Measurements from ENCODE around the gene CAPN15. TPM values are rescaled to one million over a fixed set of nuclear protein-coding genes. Genes with fewer than 3 reads are reported as not detected.

Gene CAPN15
- total RNA-seq, 1 experiment from 2014 or later = 76.4 TPM

DNA sequence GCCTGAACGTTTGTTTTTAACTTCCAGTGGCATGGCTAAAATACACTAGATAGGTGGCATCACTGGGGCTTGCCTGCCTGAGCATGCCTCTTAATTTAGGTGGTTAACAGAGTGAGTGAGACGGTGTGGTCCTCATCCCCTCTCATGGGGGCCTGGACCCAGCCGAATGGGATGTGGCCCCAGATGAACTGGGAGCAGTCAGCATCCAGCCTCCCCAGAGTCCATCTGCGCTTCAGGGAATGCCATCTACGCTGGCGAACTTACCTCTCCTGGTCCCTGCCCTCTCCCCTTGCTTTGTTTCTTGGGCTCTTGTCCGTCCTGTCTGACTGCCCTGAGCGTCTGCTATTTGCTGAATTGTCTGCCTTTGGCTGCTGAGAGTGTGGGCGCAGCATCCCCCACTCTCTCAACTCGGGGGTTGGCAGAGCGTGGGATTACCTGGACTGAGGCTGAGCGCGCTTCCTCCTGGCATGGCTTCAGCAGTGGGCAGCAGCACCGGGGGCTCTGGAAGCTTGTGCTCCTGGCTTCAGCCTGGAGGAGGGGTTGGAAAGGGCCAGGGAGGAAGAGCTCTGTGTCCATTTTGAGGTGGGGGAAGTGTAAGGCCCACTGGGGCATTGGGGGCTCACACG, 64.5 kb downstream of the CAPN15 start:
- Histone ChIP-seq H3K4me1 (ENCODE audit: insufficient read depth, low read length) (no peaks in the 10 kb centered on the region), H3K4ac (ENCODE audit: low read depth, low read length) (no peak overlapping the region), H3K23me2 (ENCODE audit: insufficient read length, low read depth, low read length, poor library complexity, severe bottlenecking) (peaks cover 5% of the 10 kb centered on the region), H3K23ac (ENCODE audit: insufficient read length, low read depth, low read length) (no peak overlapping the region), H3K27me3 (ENCODE audit: insufficient read depth, low read length) (no peaks in the 10 kb centered on the region; the same call in 1 of the 2 replicates), H4K20me1 (ENCODE audit: control insufficient read depth, insufficient read depth, insufficient read length) (no peaks in the 10 kb centered on the region), H3K9me3 (ENCODE audit: control insufficient read depth, low read depth, low read length) (no peaks in the 10 kb centered on the region), H2BK15ac (ENCODE audit: low read depth, low read length) (no peak overlapping the region), H4K5ac (ENCODE audit: insufficient read length, low read depth, low read length) (no peak overlapping the region), H3K9ac (ENCODE audit: extremely low read depth, insufficient read length, low read length) (no peak overlapping the region), H4K91ac (ENCODE audit: insufficient read length, low read depth, low read length) (no peak overlapping the region), H3K79me1 (ENCODE audit: insufficient read depth, low read depth, low read length, poor library complexity, severe bottlenecking) (peaks cover 3% of the 10 kb centered on the region), H2BK5ac (ENCODE audit: insufficient read length, low read length) (no peak overlapping the region), H3K27ac (ENCODE audit: insufficient read length, low read depth, low read length) (no peak overlapping the region), H2BK120ac (ENCODE audit: low read depth, low read length, poor library complexity, severe bottlenecking) (no peak overlapping the region), H3K56ac (ENCODE audit: insufficient read length, low read depth, low read length) (no peak overlapping the region), H4K8ac (replicated peaks; ENCODE audit: insufficient read length, low read depth, low read length) (no peak overlapping the region), H2BK20ac (ENCODE audit: low read depth, low read length, poor library complexity, severe bottlenecking) (no peak overlapping the region), H2AK5ac (ENCODE audit: insufficient read length, low read length) (no peak overlapping the region), H3K79me2 (ENCODE audit: insufficient read depth, low read length) (no peaks in the 10 kb centered on the region; the same call in 1 of the 2 replicates), H3K4me2 (ENCODE audit: insufficient read depth, insufficient read length, low read length) (no peak overlapping the region), H3K18ac (ENCODE audit: insufficient read length, low read depth, low read length) (no peak overlapping the region), H2AFZ (ENCODE audit: low read length) (no peak overlapping the region), H2BK12ac (ENCODE audit: insufficient read length, low read depth, low read length) (no peak overlapping the region), H3T11ph (ENCODE audit: low read length) (no peak overlapping the region), H3K14ac (ENCODE audit: insufficient read depth, low read length) (no peak overlapping the region)
- TF ChIP-seq, protein P1, sequence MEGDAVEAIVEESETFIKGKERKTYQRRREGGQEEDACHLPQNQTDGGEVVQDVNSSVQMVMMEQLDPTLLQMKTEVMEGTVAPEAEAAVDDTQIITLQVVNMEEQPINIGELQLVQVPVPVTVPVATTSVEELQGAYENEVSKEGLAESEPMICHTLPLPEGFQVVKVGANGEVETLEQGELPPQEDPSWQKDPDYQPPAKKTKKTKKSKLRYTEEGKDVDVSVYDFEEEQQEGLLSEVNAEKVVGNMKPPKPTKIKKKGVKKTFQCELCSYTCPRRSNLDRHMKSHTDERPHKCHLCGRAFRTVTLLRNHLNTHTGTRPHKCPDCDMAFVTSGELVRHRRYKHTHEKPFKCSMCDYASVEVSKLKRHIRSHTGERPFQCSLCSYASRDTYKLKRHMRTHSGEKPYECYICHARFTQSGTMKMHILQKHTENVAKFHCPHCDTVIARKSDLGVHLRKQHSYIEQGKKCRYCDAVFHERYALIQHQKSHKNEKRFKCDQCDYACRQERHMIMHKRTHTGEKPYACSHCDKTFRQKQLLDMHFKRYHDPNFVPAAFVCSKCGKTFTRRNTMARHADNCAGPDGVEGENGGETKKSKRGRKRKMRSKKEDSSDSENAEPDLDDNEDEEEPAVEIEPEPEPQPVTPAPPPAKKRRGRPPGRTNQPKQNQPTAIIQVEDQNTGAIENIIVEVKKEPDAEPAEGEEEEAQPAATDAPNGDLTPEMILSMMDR (conservative IDR thresholded peaks at IDR 0.05) = no peak
- WGBS (ENCODE audit: extremely low coverage, insufficient read length, low lambda C conversion rate) = no CpG with 5 or more reads among the region's 15 CpGs
- Mint-ChIP-seq H3K9me3 (0 out of 5 replicates have a peak, but pooled peaks cover 0 to 3% of the 10 kb centered on the region in 2 experiments), H3K27ac (no peak overlapping the region), H3K27me3 (ENCODE audit: low read depth) (peaks cover 38% of the 10 kb centered on the region), H3K4me3 (peak overlapping the region; percentile 15 to 86; a peak in 4 of 5 replicates), H3K4me1 (peaks cover 12 to 20% of the 10 kb centered on the region in 2 experiments), H3K36me3 (ENCODE audit: insufficient read depth in 1 of 3, low read depth in 3 of 3) (peaks cover 4 to 16% (median 15%) of the 10 kb centered on the region in 3 experiments; a peak in 6 of 7 replicates)
- no peak for DNase-seq

All from H9 (cell line).